KMS-11 (cell line): ENCODE measurements around the gene COL13A1.

ENCODE experiments used
- H2AFZ ChIP-seq: fragments of 200-600 bp; sonication (generic); 2 replicates; pipeline ENCODE4 v1.6.1; 2016; ENCODE audit warnings: antibody characterized with exemption, mixed run types, low read depth
- H3K27ac ChIP-seq: fragments of 200-600 bp; sonication (generic); 2 replicates; pipeline ENCODE4 v1.6.1; 2016; ENCODE audit warnings: mild to moderate bottlenecking, mixed run types
- H3K27me3 ChIP-seq: fragments of 200-600 bp; sonication (generic); 2 replicates; pipeline ENCODE4 v1.6.1; 2017; ENCODE audit warnings: mild to moderate bottlenecking, low read depth, mixed run types, moderate library complexity; ENCODE audit not compliant: insufficient read depth
- H3K36me3 ChIP-seq: fragments of 200-600 bp; sonication (generic); 2 replicates; pipeline ENCODE4 v1.6.1; 2017; ENCODE audit warnings: mild to moderate bottlenecking, mixed run types; ENCODE audit not compliant: insufficient read depth
- H3K4me1 ChIP-seq: fragments of 200-600 bp; sonication (generic); 2 replicates; pipeline ENCODE4 v1.6.1; 2016; ENCODE audit warnings: mild to moderate bottlenecking, low read depth, mixed run types; ENCODE audit not compliant: poor library complexity, severe bottlenecking
- H3K4me2 ChIP-seq: fragments of 200-600 bp; sonication (generic); 2 replicates; pipeline ENCODE4 v1.7.0; 2016; ENCODE audit warnings: mild to moderate bottlenecking, mixed run types
- H3K4me3 ChIP-seq: fragments of 200-600 bp; sonication (generic); IDR thresholded peaks from 2 replicates; pipeline ENCODE4 v1.6.1; 2017; ENCODE audit warnings: low read depth, low read length, mixed read lengths; ENCODE audit not compliant: insufficient read depth
- H3K79me2 ChIP-seq: fragments of 200-600 bp; sonication (generic); 2 replicates; pipeline ENCODE4 v1.6.1; 2016; ENCODE audit warnings: low read depth, mixed run types; ENCODE audit not compliant: insufficient read depth
- H3K9ac ChIP-seq: fragments of 200-600 bp; sonication (generic); 2 replicates; pipeline ENCODE4 v1.6.1; 2016; ENCODE audit warnings: mild to moderate bottlenecking, mixed run types
- H4K20me1 ChIP-seq: fragments of 200-600 bp; sonication (generic); 2 replicates; pipeline ENCODE4 v1.6.1; 2016; ENCODE audit warnings: mild to moderate bottlenecking, mixed run types; ENCODE audit not compliant: insufficient read depth
- TF ChIP-seq, protein P1 (sequence below): fragments of 200-600 bp; sonication (generic); conservative IDR thresholded peaks from 2 replicates; pipeline ENCODE4 v1.6.1; 2017; ENCODE audit warnings: low read depth, mild to moderate bottlenecking, antibody characterized with exemption, low read length, moderate library complexity, mixed read lengths

COL13A1 gene

GRCh38 chr10:69781576-69781975 lies 20.1 kb upstream of the COL13A1 start:
- TF ChIP-seq, protein P1, sequence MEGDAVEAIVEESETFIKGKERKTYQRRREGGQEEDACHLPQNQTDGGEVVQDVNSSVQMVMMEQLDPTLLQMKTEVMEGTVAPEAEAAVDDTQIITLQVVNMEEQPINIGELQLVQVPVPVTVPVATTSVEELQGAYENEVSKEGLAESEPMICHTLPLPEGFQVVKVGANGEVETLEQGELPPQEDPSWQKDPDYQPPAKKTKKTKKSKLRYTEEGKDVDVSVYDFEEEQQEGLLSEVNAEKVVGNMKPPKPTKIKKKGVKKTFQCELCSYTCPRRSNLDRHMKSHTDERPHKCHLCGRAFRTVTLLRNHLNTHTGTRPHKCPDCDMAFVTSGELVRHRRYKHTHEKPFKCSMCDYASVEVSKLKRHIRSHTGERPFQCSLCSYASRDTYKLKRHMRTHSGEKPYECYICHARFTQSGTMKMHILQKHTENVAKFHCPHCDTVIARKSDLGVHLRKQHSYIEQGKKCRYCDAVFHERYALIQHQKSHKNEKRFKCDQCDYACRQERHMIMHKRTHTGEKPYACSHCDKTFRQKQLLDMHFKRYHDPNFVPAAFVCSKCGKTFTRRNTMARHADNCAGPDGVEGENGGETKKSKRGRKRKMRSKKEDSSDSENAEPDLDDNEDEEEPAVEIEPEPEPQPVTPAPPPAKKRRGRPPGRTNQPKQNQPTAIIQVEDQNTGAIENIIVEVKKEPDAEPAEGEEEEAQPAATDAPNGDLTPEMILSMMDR, result no peak
- H3K79me2 ChIP-seq, result no peaks in the 10 kb centered on the region
- no peak overlapping the region for H3K27ac ChIP-seq
- H3K9ac ChIP-seq, result no peak overlapping the region
- no peak overlapping the region for H3K4me2 ChIP-seq
- H3K4me3 ChIP-seq, result no peak overlapping the region
- no peaks in the 10 kb centered on the region for H4K20me1 ChIP-seq
- H3K27me3 ChIP-seq, result no peaks in the 10 kb centered on the region; the same call in 1 of the 2 replicates
- H3K4me1 ChIP-seq, result no peaks in the 10 kb centered on the region
- no peak overlapping the region for H2AFZ ChIP-seq
- H3K36me3 ChIP-seq, result no peaks in the 10 kb centered on the region

- H3K4me2 ChIP-seq, result no peak overlapping the region
- TF ChIP-seq, protein P1, result no peak
- H3K9ac ChIP-seq, result no peak overlapping the region
- no peaks in the 10 kb centered on the region for H4K20me1 ChIP-seq
- no peak overlapping the region for H3K4me3 ChIP-seq
- H3K79me2 ChIP-seq, result no peaks in the 10 kb centered on the region
- no peak overlapping the region for H2AFZ ChIP-seq
- H3K27ac ChIP-seq, result no peak overlapping the region
- no peaks in the 10 kb centered on the region for H3K4me1 ChIP-seq
- H3K27me3 ChIP-seq, result peaks cover 3% of the 10 kb centered on the region; the same call in 1 of the 2 replicates
- H3K36me3 ChIP-seq, result no peaks in the 10 kb centered on the region
These were observed 18.2 kb upstream of the COL13A1 start for GRCh38 chr10:69783515-69783914.

- Histone ChIP-seq H3K9ac (no peak overlapping the region), H3K36me3 (no peaks in the 10 kb centered on the region)
These were observed 14.9 kb upstream of the COL13A1 start for GRCh38 chr10:69786791-69787190.

GRCh38 chr10:69787681-69788080 lies 14.0 kb upstream of the COL13A1 start:
- Histone ChIP-seq H3K9ac (no peak overlapping the region), H2AFZ (no peak overlapping the region), H3K79me2 (no peaks in the 10 kb centered on the region), H3K36me3 (no peaks in the 10 kb centered on the region), H3K4me2 (no peak overlapping the region), H3K4me1 (no peaks in the 10 kb centered on the region), H4K20me1 (no peaks in the 10 kb centered on the region), H3K27me3 (peaks cover 3% of the 10 kb centered on the region; the same call in 1 of the 2 replicates), H3K4me3 (no peak overlapping the region), H3K27ac (no peak overlapping the region)
- TF ChIP-seq, protein P1, result no peak

More at GRCh38 chr10:69786791-69787190, 14.9 kb upstream of the COL13A1 start:
- TF ChIP-seq, protein P1, result no peak
- H2AFZ ChIP-seq, result no peak overlapping the region
- no peaks in the 10 kb centered on the region for H4K20me1 ChIP-seq
- no peak overlapping the region for H3K4me3 ChIP-seq
- no peak overlapping the region for H3K27ac ChIP-seq
- H3K4me2 ChIP-seq, result no peak overlapping the region
- peaks cover 3% of the 10 kb centered on the region; the same call in 1 of the 2 replicates for H3K27me3 ChIP-seq
- no peaks in the 10 kb centered on the region for H3K4me1 ChIP-seq
- no peaks in the 10 kb centered on the region for H3K79me2 ChIP-seq
